Activated T-helper 1 cell treated with anti-CD3 and anti-CD28 coated beads, Interleukin-2, amount 50 U/mL, for 16 hours (primary cell): ENCODE data around the gene OR11G2.
"Not testable (repeated sequence)": the region's sequence is repeated elsewhere in the genome, so short reads cannot be mapped to it uniquely, and the experiment has no call there.

Source experiments
- DNase-seq, 2 donors: peaks; one replicate each; pipeline ENCODE4 v3.0.0-alpha.2; 2020; ENCODE audit warnings: low read depth in 1 of 2, low spot score in 1 of 2

Gene OR11G2

GRCh38 chr14:20219033-20219432 lies 28.3 kb downstream of the OR11G2 start:
- no peak for DNase-seq

GRCh38 chr14:20223410-20223809 lies 32.7 kb downstream of the OR11G2 start, which contains the start of gene OR11H6:
Gene OR11H6 (plus strand): TSS chr14:20223710. CDS start chr14:20223710, 0 bp downstream.
- DNase-seq: no peak

GRCh38 chr14:20228681-20229080 lies 38.0 kb downstream of the OR11G2 start, which contains the start of gene OR11H7:
Gene OR11H7 (plus strand): TSS chr14:20228981.
- DNase-seq: no peak

- DNase-seq: not testable (repeated sequence)
Observed at GRCh38 chr14:20235415-20235814, 44.7 kb downstream of the OR11G2 start.

- DNase-seq: no peak
Observed at GRCh38 chr14:20247646-20248246, 57.0 kb downstream of the OR11G2 start.
